Liver (tissue), 3 donors: ENCODE data around the gene EPB41L2.

ENCODE experiments used
- ATF3 ChIP-seq: IDR thresholded peaks from 2 replicates; pipeline ENCODE4 v1.6.1; 2016; ENCODE audit warnings: antibody characterized with exemption
- CTCF ChIP-seq: fragments of 150-350 bp; IDR thresholded peaks from 2 replicates; pipeline ENCODE4 v1.5.1; 2017; ENCODE audit warnings: improper control_type of control experiment, low read depth, low read length; ENCODE audit not compliant: missing input control
- EGR1 ChIP-seq, 2 donors: IDR thresholded peaks; 2 replicates each; pipeline ENCODE4 v1.6.1; 2016 to 2018; ENCODE audit warnings: antibody characterized with exemption in 2 of 2, low read depth in 2 of 2
- FOXA1 ChIP-seq: IDR thresholded peaks from 2 replicates; pipeline ENCODE4 v1.6.1; 2016; ENCODE audit warnings: antibody characterized with exemption
- GABPA ChIP-seq, 2 donors: IDR thresholded peaks in 1 of 2; conservative IDR thresholded peaks in 1 of 2; 2 replicates each; pipeline ENCODE4 v1.6.1; 2016; ENCODE audit warnings: antibody characterized with exemption in 2 of 2, mild to moderate bottlenecking in 1 of 2, moderate library complexity in 1 of 2
- HNF4A ChIP-seq, 2 donors: conservative IDR thresholded peaks; 2 replicates each; pipeline ENCODE4 v1.6.1; 2016; ENCODE audit warnings: antibody characterized with exemption in 2 of 2, mild to moderate bottlenecking in 2 of 2
- JUND ChIP-seq, 2 donors: IDR thresholded peaks; 2 replicates each; pipeline ENCODE4 v1.6.1; 2016; ENCODE audit warnings: antibody characterized with exemption in 2 of 2
- MAX ChIP-seq: IDR thresholded peaks from 2 replicates; pipeline ENCODE4 v1.6.1; 2016; ENCODE audit warnings: antibody characterized with exemption
- REST ChIP-seq: IDR thresholded peaks from 2 replicates; pipeline ENCODE4 v1.6.1; 2016; ENCODE audit warnings: antibody characterized with exemption, mild to moderate bottlenecking
- YY1 ChIP-seq: IDR thresholded peaks from 2 replicates; pipeline ENCODE4 v1.6.1; 2016; ENCODE audit warnings: antibody characterized with exemption, mild to moderate bottlenecking
- ZBTB33 ChIP-seq: IDR thresholded peaks from 2 replicates; pipeline ENCODE4 v1.6.1; 2016; ENCODE audit warnings: antibody characterized with exemption
- donor health status: healthy.
- donor health status: healthy.

- TF ChIP-seq ATF3 (no peak), CTCF (no peak), JUND (IDR thresholded peaks at IDR 0.05) (no peak), YY1 (no peak), EGR1 (IDR thresholded peaks at IDR 0.05; ENCODE audit: low read depth in 2 of 2) (no peak), FOXA1 (no peak), MAX (no peak), HNF4A (conservative IDR thresholded peaks at IDR 0.05) (no peak), REST (no peak), GABPA (IDR thresholded peaks at IDR 0.05 in 1 of 2, conservative IDR thresholded peaks at IDR 0.05 in 1 of 2) (no peak), ZBTB33 (no peak)
Observed at GRCh38 chr6:131004387-131004755, 58.7 kb downstream of the EPB41L2 start.
